ENCODE measurements around the gene MRAS. TPM values are rescaled to one million over a fixed set of nuclear protein-coding genes. Genes with fewer than 3 reads are reported as not detected.
"Not testable (repeated sequence)": the region's sequence is repeated elsewhere in the genome, so short reads cannot be mapped to it uniquely, and the experiment has no call there.

MRAS gene
- total RNA-seq, 2 experiments from 2014 or later, result not detected

DNA sequence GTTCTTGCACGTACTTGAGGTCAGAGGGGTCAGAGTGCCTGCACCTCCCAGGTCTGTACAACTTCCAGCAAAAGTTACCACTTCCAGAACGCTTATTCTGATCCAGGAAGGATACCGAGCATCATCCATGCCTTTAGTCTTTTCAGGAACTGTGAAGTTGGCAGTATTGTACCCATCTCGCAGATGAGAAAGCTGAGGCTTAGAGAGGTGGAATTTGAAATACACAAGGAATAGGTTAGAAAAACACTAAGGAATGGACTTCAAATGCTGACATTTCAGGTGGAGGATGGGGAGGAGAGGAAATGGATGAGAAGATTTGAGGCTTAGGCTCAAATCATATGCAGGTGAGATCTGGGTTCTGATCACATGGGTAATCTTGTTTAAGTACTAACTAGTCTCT, 97.3 kb downstream of the MRAS start:
- no peak for DNase-seq
- CTCF ChIA-PET, result no interaction called here
- POLR2A ChIA-PET, result no interaction called here
- Mint-ChIP-seq H3K4me3 (no peak overlapping the region), H3K27ac (no peak overlapping the region), H3K9me3 (ENCODE audit: insufficient read depth) (no peaks in the 10 kb centered on the region), H3K27me3 (ENCODE audit: low read depth) (no peaks in the 10 kb centered on the region), H3K36me3 (ENCODE audit: low read depth) (no peaks in the 10 kb centered on the region), H3K4me1 (ENCODE audit: low read depth) (no peaks in the 10 kb centered on the region)
- no peak for ATAC-seq

DNA sequence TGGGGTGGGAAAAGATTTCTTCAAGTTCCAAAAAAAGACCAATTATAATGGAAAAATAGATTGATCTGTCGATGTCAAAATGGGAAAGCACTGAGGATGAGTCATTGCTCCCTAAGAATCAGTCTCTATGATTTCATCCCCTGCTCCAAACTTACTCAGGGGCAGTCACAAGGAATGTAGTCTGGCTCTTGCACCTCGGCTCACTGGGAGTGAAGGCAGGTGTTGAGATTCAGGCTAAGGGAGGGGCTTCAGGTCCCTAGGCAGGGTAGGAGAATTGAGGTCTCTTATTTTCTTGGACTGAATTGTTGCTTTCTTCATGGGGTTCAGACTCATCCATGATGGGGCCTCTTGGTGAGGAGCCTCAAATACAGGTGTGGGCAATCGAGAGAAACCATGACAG, 100.3 kb downstream of the MRAS start:
- Mint-ChIP-seq H3K27ac (no peak overlapping the region), H3K9me3 (ENCODE audit: insufficient read depth) (no peaks in the 10 kb centered on the region), H3K36me3 (ENCODE audit: low read depth) (no peaks in the 10 kb centered on the region), H3K4me3 (no peak overlapping the region), H3K27me3 (ENCODE audit: low read depth) (no peaks in the 10 kb centered on the region), H3K4me1 (ENCODE audit: low read depth) (no peaks in the 10 kb centered on the region)
- ChIA-PET POLR2A (no interaction called here), CTCF (no interaction called here)
- no peak for ATAC-seq
- no peak for DNase-seq

DNA sequence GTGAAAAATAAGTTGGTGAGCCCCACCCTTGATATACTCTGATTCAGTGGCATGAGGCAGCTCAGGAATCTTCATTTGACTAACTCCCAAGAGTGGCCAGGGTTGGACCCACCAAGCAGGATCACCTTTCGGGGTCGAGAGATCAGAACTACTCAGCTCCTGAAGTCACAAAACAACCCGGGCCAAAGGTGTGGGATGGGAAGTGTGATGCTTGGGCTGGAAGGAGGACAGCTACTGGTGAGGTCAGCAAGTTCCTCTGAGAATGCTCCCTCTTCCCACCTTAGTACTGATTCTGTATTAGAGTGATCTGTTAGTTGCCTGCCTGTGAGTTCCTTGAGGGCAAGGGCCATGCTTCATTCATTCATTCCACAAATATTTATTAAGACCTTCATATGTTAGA, 101.1 kb downstream of the MRAS start:
- POLR2A ChIA-PET, result no interaction called here
- ATAC-seq (no peak), DNase-seq (no peak)
- no peak overlapping the region for H3K27ac Mint-ChIP-seq
- H3K27me3 Mint-ChIP-seq (ENCODE audit: low read depth), result no peaks in the 10 kb centered on the region
- CTCF ChIA-PET, result interaction anchor here (0.9 kb wide), 1 partner anchor 145 kb away, joined by 5 read pairs; the partner anchor contains the start of gene CEP70
- H3K4me1 Mint-ChIP-seq (ENCODE audit: low read depth), result no peaks in the 10 kb centered on the region
- H3K4me3 Mint-ChIP-seq, result no peak overlapping the region
- H3K9me3 Mint-ChIP-seq (ENCODE audit: insufficient read depth), result no peaks in the 10 kb centered on the region
- no peaks in the 10 kb centered on the region for H3K36me3 Mint-ChIP-seq (ENCODE audit: low read depth)

DNA sequence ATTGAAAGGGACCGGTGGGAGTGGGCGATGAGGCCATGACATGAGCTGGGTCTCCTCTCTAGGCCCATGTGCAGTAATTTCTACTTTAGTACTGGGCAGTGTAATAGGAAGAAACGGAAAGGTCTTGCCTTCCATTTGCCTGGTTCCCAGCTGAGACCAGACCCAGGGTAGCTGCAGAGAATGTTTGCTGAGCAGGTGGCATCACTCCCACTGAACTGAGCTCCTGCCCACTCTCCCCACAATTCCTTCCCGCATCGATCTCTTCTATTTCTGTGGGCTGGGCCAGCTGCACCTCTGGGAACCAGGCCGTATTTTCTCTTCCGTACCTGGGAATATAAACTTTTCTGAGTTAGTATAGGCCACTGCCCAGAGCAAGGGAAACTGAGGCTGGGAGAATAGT, 101.8 kb downstream of the MRAS start:
- CTCF ChIA-PET, result interaction anchor here (0.9 to 1.5 kb wide), 2 partner anchors 29 to 144 kb away, joined by 3 to 5 read pairs; partner anchors contain the start of gene CEP70
- Mint-ChIP-seq H3K4me1 (ENCODE audit: low read depth) (no peaks in the 10 kb centered on the region), H3K4me3 (no peak overlapping the region), H3K9me3 (ENCODE audit: insufficient read depth) (no peaks in the 10 kb centered on the region), H3K27me3 (ENCODE audit: low read depth) (no peaks in the 10 kb centered on the region), H3K27ac (no peak overlapping the region), H3K36me3 (ENCODE audit: low read depth) (no peaks in the 10 kb centered on the region)
- no peak for ATAC-seq
- POLR2A ChIA-PET, result no interaction called here
- DNase-seq, result no peak

DNA sequence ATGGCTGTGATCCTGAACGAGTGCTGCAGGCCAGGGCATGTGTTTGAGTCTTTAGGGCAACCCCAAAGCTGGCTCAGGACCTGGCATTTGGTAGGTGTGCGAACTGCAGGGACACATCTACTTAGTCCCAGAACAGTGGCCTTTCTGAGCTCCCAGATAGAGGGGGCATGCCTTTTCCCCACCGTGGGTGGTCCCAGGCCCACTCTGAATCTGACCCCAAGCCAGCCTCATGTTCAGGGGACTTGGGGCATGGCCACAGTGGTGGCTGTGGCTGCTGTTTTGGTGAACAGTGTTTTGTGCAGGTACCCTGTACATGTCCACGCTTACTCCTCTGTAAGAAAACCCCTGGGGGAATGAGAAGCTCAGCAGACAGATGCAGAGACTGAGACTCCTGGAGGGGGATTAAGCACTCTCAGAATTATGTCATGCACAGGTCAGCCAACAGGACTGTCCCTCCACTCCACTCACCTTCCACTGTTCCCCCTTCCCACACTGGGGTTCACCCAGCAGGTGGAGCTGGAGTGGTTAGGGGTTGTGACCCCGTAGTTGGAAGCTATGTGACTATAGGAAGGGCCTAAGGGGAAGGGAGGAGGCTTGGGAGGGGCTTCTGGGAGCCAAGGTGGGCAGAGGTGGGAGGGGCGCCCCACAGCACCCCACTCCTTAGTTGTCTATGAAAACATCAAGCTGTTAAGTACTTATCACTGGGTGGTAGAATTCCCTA, 102.5 kb downstream of the MRAS start:
- ChIA-PET POLR2A (no interaction called here), CTCF (interaction anchor here (0.7 to 1.5 kb wide), 2 partner anchors 29 to 473 kb away, joined by 3 to 4 read pairs; no protein-coding TSS in a partner anchor)
- Mint-ChIP-seq H3K4me3 (no peak overlapping the region), H3K9me3 (ENCODE audit: insufficient read depth) (no peaks in the 10 kb centered on the region), H3K4me1 (ENCODE audit: low read depth) (no peaks in the 10 kb centered on the region), H3K36me3 (ENCODE audit: low read depth) (no peaks in the 10 kb centered on the region), H3K27me3 (ENCODE audit: low read depth) (no peaks in the 10 kb centered on the region), H3K27ac (no peak overlapping the region)
- ATAC-seq, result no peak
- no peak for DNase-seq

DNA sequence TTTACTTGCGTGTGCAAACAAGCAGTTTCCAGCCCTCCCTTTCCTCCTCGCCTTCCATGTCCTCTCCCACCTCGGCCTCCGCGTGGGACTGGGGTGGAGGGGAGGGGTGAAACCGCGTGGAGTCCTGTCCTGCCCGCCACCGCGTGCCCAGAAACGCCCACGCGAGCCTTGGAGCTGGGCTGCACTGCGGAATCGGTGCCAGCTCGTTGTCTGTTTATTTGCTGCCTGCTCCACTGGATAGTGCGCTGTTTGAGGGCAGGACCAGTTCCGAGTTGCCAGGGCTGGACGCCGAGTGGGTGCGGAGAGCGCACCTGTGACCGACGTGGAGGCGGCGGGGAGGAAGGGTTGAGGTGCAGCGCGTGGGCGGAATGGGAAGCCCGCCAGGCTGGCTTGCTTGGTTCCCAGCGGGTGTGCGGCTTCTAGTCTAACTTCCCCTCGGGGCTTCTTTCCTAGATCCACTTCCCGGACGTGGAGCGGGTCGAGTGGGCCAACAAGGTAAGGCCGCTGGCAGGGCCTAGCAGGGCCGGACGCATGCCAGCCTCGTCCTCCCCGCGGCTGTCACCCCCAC, 103.3 kb downstream of the MRAS start:
- Mint-ChIP-seq H3K4me1 (ENCODE audit: low read depth) (peaks cover 5% of the 10 kb centered on the region), H3K27ac (no peak overlapping the region), H3K9me3 (ENCODE audit: insufficient read depth) (no peaks in the 10 kb centered on the region), H3K36me3 (ENCODE audit: low read depth) (no peaks in the 10 kb centered on the region), H3K4me3 (no peak overlapping the region), H3K27me3 (ENCODE audit: low read depth) (no peaks in the 10 kb centered on the region)
- ATAC-seq (no peak), DNase-seq (no peak)
- ChIA-PET POLR2A (no interaction called here), CTCF (interaction anchor here (0.7 to 1.5 kb wide), 2 partner anchors 28 to 472 kb away, joined by 3 to 4 read pairs; no protein-coding TSS in a partner anchor)

DNA sequence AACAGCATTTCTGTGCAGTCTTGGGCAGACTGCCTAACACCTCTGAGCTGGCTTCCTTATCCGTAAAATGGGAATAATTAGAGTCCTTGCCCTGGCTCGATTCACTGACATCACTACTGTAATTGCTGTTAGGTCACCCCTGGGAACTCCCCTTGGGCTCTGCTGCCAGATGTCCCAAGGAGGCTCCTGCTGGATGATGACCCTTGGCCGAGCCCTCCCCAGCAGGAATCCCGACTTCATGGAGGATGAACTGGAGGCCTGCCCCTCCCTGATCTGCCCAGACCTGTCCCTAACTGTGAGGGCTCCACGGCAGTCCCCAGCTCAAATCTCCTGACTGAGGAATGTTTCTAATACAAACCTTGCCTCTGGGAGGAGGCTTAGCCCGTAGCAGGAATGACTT, 104.1 kb downstream of the MRAS start:
- Mint-ChIP-seq H3K4me1 (ENCODE audit: low read depth) (peaks cover 5% of the 10 kb centered on the region), H3K36me3 (ENCODE audit: low read depth) (no peaks in the 10 kb centered on the region), H3K9me3 (ENCODE audit: insufficient read depth) (no peaks in the 10 kb centered on the region), H3K27ac (no peak overlapping the region), H3K4me3 (no peak overlapping the region), H3K27me3 (ENCODE audit: low read depth) (no peaks in the 10 kb centered on the region)
- POLR2A ChIA-PET, result no interaction called here
- CTCF ChIA-PET, result no interaction called here
- DNase-seq, result no peak
- ATAC-seq, result no peak

DNA sequence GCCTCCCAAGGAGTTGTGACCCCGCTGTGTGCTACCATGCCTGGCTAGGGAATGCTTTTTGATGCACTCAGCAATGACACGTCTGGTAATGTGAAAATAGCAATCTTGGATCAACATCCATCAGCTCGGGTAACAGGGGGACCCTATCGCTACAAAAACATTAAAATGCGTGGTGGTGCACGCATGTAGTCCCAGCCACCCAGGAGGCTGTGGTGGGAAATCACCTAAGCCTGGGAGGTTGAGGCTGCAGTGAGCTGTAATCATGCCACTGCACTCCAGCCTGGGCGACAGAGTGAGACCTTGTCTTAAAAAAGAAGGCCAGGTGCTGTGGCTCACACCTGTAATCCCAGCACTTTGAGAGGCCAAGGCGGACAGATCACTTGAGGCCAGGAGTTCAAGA, 105.6 kb downstream of the MRAS start:
- H3K27me3 Mint-ChIP-seq (ENCODE audit: low read depth); CTCF ChIA-PET; ATAC-seq; H3K9me3 Mint-ChIP-seq (ENCODE audit: insufficient read depth); H3K4me3 Mint-ChIP-seq; H3K27ac Mint-ChIP-seq; DNase-seq; H3K36me3 Mint-ChIP-seq (ENCODE audit: low read depth); H3K4me1 Mint-ChIP-seq (ENCODE audit: low read depth); POLR2A ChIA-PET: not testable (repeated sequence)

Other genes with a start within 250 kb of the MRAS start
- gene DZIP1L, start 233.0 kb upstream of the MRAS start, total RNA-seq, result not detected
- gene A4GNT, start 216.2 kb upstream of the MRAS start, total RNA-seq, result not detected
- gene DBR1, start 173.7 kb upstream of the MRAS start, total RNA-seq, result 10 to 100 TPM; 18.1 to 21.8 TPM
- gene ARMC8, start 161.3 kb upstream of the MRAS start, total RNA-seq, result 10 to 100 TPM; 50.4 to 53.2 TPM
- gene NME9, start 18.7 kb upstream of the MRAS start, total RNA-seq, result not detected
- gene ESYT3, start 86.0 kb downstream of the MRAS start, total RNA-seq, result under 1 TPM; 0.16 to 0.18 TPM
- 10 to 100 TPM; 15.9 to 19.5 TPM for gene CEP70, start 245.7 kb downstream of the MRAS start, total RNA-seq

Measured in activated CD8-positive, alpha-beta T cell treated with anti-CD3 and anti-CD28 coated beads, Interleukin-2, amount 10 ng/mL, durations not matched to agents 7 days and 5 days (primary cell).